KBM-7 (cell line): ENCODE data around the gene SOX11.

Source experiments
- DNase-seq: peaks from one replicate; pipeline ENCODE4 v3.0.0-alpha.2; 2015
- in situ Hi-C: fragments of 300-500 bp; cut with MboI; formaldehyde crosslinking; loops from 2 replicates; pipeline ENCODE4 v1.14.3; 2020; ENCODE audit warnings: low sequenced_read_pairs, low pct_unique_long_range_greater_than_20kb, mixed read lengths

Gene SOX11

GRCh38 chr2:5713101-5713500, 20.9 kb downstream of the SOX11 start:
- in situ Hi-C loops, result no loop called here
- no peak for DNase-seq

- in situ Hi-C loops, result no loop called here
- DNase-seq, result no peak
These were observed 27.6 kb downstream of the SOX11 start for GRCh38 chr2:5719629-5720334.

- in situ Hi-C loops, result no loop called here
- no peak for DNase-seq
These were observed 28.2 kb downstream of the SOX11 start for GRCh38 chr2:5720426-5720825.

- no peak for DNase-seq
- in situ Hi-C loops, result no loop called here
These were observed 30.1 kb downstream of the SOX11 start for GRCh38 chr2:5722236-5722635.

GRCh38 chr2:5723791-5724735, 31.9 kb downstream of the SOX11 start:
- no peak for DNase-seq
- in situ Hi-C loops, result no loop called here

- in situ Hi-C loops, result no loop called here
- no peak for DNase-seq
These were observed 32.9 kb downstream of the SOX11 start for GRCh38 chr2:5725072-5725471.

- in situ Hi-C loops, result no loop called here
These were observed 33.7 kb downstream of the SOX11 start for GRCh38 chr2:5725794-5726463.

GRCh38 chr2:5727235-5727634, 35.1 kb downstream of the SOX11 start:
- in situ Hi-C loops, result no loop called here

More at GRCh38 chr2:5725794-5726463, 33.7 kb downstream of the SOX11 start:
- no peak for DNase-seq

GRCh38 chr2:5729416-5729815, 37.2 kb downstream of the SOX11 start:
- no peak for DNase-seq
- in situ Hi-C loops, result no loop called here

More at GRCh38 chr2:5727235-5727634, 35.1 kb downstream of the SOX11 start:
- DNase-seq, result no peak

- in situ Hi-C loops, result no loop called here
- DNase-seq, result no peak
These were observed 38.2 kb downstream of the SOX11 start for GRCh38 chr2:5730386-5730785.

- in situ Hi-C loops, result no loop called here
- DNase-seq, result no peak
These were observed 42.8 kb downstream of the SOX11 start for GRCh38 chr2:5734859-5735520.

- in situ Hi-C loops, result no loop called here
- no peak for DNase-seq
These were observed 43.3 kb downstream of the SOX11 start for GRCh38 chr2:5735521-5735861.

GRCh38 chr2:5736050-5736449, 43.9 kb downstream of the SOX11 start:
- in situ Hi-C loops, result no loop called here
- DNase-seq, result no peak

- in situ Hi-C loops, result no loop called here
- no peak for DNase-seq
These were observed 44.7 kb downstream of the SOX11 start for GRCh38 chr2:5736886-5737285.

GRCh38 chr2:5740053-5740452, 47.9 kb downstream of the SOX11 start:
- no peak for DNase-seq
- in situ Hi-C loops, result no loop called here

- no peak for DNase-seq
- in situ Hi-C loops, result no loop called here
These were observed 48.6 kb downstream of the SOX11 start for GRCh38 chr2:5740817-5741216.

GRCh38 chr2:5741242-5741641, 49.1 kb downstream of the SOX11 start:
- in situ Hi-C loops, result no loop called here
- DNase-seq, result no peak

GRCh38 chr2:5742126-5742525, 49.9 kb downstream of the SOX11 start:
- DNase-seq, result no peak

GRCh38 chr2:5748391-5748790, 56.2 kb downstream of the SOX11 start:
- DNase-seq, result no peak
- in situ Hi-C loops, result no loop called here

More at GRCh38 chr2:5742126-5742525, 49.9 kb downstream of the SOX11 start:
- in situ Hi-C loops, result no loop called here
